HG03097 (cell line): ENCODE measurements around the gene CCDC73.
"Not testable (repeated sequence)": the region's sequence is repeated elsewhere in the genome, so short reads cannot be mapped to it uniquely, and the experiment has no call there.

Source experiments
- ATAC-seq: cut with Tn5 transposase; IDR thresholded peaks from one replicate; pipeline ENCODE4 v1.9.1; 2021; ENCODE audit not compliant: unreplicated experiment, low FRiP score

The CCDC73 gene

DNA sequence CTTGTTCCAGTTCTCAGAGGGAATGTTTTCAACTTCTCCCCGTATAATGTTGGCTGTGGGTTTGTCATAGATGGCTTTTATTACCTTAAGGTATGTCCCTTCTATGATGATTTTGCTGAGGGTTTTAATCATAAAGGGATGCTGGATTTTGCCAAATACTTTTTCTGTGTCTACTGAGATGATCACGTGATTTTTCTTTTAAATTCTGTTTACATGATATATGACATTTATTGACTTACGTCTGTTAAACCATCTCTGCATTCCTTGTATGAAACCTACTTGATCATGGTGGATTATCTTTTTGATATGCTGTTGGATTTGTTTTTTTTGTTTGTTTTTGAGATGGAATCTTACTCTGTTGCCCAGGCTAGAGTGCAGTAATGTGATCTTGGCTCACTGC lies 85.5 kb downstream of the CCDC73 start:
- ATAC-seq, result not testable (repeated sequence)

GRCh38 chr11:32706985-32707741 lies 87.3 kb downstream of the CCDC73 start:
- no peak for ATAC-seq

DNA sequence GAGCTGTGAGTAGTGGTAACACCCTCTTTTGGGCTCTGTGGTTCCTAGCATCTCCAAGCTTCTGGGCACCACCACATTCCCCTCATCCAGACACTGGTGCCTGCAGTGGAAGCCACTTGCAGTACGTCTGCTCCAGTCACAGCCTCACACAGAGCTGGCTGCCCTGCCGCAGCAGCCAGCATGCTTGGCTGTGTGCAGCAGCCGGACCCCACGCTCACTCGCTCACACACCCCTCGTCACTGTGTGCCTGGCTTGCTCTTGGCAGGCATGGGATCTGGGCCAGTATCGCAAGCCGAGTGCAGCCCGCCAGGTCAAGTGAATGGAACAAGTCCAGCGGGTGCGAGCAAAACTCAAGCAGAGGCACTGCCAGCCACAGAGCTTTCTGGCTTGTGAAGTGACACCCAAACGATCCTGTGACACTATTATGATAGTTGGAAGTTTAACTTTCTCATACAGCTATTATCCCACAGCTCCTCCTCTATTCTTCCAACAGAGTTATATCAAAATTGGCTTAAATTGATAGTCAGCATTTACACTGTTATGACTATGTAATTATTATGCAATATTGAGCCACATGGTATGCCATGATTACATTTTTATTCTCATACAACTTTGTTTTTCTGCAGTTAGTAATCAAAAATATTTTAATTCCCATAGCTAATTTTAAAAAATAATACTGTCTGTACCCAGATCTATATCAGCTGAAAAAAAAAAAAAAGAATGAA lies 89.0 kb downstream of the CCDC73 start:
- no peak for ATAC-seq

GRCh38 chr11:32704775-32705174 lies 89.7 kb downstream of the CCDC73 start:
- ATAC-seq, result no peak

- no peak for ATAC-seq
These were observed 90.2 kb downstream of the CCDC73 start for GRCh38 chr11:32704261-32704660.

- ATAC-seq, result no peak
These were observed 92.8 kb downstream of the CCDC73 start for GRCh38 chr11:32701616-32702015.

- ATAC-seq, result no peak
These were observed 95.9 kb downstream of the CCDC73 start for GRCh38 chr11:32698579-32698978.

DNA sequence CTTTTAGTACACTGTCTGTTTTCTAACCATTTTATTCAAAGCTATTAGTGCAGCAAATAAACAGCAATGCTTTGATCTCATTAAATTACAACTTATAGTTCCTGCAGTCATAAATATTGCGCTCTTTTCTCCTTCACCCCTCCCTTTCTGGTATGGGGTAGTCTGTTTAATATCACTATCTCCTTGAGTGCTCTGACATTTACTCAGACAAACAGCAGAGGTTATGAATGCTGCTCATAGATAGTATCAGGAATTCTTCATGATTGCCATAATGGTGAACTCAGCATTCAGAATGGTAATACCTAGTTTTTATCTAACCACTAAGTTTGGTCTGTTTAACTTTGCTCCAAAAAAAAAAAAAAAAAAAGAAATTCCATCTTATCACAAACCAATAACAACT lies 123.4 kb downstream of the CCDC73 start:
- no peak for ATAC-seq

DNA sequence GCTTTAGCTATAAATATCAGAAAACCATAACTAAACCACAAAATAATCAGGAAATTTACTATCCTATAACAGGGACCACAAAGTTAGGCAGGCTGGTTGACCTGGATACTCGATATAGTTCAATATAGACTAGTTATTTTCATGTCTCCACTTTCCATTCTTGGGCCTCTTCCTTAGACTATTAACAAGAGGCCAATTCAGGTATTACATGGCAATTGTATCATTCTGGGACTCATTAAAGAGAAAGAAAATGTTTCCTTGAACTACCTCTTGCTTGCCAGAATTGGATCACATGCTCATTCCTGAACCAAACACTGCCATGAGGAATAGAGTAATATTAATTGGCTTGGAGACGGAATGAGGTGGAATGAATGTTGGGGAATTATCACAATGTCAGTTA lies 134.8 kb downstream of the CCDC73 start:
- ATAC-seq, result no peak

DNA sequence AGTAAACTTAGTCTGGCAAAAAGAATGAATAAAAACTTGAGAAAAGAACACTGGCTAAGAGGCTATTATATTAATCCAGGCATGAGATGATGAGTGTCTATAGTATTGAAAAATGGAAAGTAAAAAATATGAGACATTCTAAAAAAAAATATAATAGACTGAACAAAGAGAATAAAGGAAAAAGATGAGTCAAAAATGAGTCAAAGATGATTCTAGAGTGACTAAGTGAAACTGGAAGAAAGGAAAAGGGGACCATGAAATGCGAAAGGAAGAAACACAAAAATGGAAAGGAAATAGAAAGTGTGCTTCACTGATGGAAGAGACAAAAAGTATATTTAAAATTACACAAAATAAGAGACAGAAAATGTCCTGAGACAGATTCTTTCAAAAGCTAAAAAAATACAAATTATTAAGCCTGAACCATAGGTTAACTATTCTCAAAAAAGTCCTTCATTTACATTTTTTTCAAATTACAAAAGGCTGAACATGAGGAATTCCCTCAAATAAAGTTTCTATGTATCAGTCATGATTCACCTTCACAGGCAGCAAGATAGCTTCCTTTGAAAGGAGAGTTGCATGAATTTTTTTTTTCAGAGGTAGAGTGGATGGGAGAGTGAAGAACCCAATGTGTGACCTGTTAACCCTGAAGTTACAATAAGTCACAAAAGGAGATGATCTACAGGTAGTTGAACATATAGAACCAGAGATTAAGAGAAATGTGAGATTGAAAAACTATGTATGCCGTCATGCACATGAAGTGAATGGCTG lies 135.6 kb downstream of the CCDC73 start:
- ATAC-seq, result no peak

GRCh38 chr11:32643526-32643925 lies 150.9 kb downstream of the CCDC73 start:
- no peak for ATAC-seq

DNA sequence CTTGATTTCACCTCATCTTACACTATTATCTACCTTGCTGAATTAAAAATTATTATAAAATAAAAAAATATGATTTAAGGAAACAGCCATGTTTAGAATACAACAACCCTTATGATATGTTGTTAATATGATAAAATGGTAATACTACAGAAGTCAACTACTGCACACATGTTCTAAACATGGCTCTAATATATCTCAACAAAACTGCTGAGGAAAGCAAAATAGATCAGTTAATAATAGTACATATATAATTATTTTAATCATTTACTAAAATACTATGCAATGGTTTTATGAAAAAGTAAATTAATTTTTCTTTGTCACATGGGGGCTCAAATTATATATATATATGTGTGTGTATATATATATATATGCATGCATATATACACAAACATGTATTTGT lies 153.1 kb downstream of the CCDC73 start:
- ATAC-seq, result no peak

- ATAC-seq, result no peak
These were observed 158.6 kb downstream of the CCDC73 start for GRCh38 chr11:32635819-32636218.

- no peak for ATAC-seq
These were observed 163.6 kb downstream of the CCDC73 start for GRCh38 chr11:32630844-32631243.

- ATAC-seq, result no peak
These were observed 177.6 kb downstream of the CCDC73 start for GRCh38 chr11:32616903-32617302.

- no peak for ATAC-seq
These were observed 179.0 kb downstream of the CCDC73 start for GRCh38 chr11:32615422-32615821.

- no peak for ATAC-seq
These were observed 180.8 kb downstream of the CCDC73 start for GRCh38 chr11:32613500-32614151.

DNA sequence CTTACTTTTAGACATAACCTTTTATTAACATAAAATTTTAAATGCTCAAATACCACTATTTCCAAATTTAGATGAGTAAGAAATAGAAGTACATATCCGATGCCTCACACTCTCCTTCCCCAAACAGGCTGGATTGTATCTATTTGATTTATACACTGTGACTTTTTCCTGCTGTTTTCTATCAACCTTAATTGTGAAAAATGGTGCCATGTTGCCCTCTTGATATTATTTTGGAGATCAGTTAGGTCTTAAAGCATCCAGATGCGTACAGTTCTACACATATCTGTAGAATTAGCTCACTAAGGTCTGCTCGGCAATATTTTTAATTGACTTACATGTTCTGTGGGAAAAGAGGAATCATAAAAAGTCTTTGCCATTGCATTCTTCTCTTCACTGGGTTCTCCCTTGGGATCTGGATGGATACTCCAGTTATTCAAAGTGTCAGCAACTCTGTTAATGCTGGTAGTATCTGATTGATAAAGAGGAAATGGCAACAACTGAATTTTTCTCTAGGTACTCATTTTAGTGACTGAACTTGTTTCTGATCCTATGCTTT lies 183.6 kb downstream of the CCDC73 start:
- no peak for ATAC-seq

DNA sequence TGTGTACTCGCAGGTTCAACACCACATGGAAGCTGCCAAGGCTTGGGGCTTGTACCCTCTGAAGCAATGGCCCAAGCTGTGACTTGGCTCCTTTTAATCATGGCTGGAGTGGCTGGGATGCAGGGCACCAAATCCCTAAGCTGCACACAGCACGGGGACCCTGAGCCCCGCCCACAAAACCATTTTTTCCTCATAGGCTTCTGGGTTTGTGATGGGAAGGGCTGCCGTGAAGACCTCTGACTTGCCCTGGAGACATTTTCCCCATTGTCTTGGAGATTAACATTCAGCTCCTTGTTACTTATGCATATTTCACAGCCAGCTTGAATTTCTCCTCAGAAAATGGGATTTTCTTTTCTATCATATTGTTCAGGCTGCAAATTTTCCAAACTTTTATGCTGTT lies 185.6 kb downstream of the CCDC73 start:
- ATAC-seq, result not testable (repeated sequence)

DNA sequence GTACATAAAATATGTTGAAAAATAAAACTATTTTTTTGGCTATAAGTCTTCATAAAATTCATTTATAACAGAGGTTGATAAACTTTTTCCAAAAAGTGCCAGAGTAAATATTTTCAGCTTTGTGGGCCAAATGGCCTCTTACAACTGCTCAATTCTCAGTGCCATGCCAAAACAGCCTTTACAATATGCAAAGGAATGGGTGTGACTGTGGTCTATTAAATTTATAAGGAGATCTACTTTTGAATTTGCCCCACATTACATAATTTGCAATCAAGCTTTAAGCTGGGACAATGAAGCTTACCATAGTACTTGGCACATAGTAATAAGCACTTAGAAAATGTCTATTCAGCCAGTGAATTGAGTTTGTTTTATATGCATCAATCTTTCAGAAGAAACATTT lies 188.2 kb downstream of the CCDC73 start:
- ATAC-seq, result no peak
